GM12864 (cell line): ENCODE measurements around the gene DICER1.

Experiments
- DNase-seq: peaks from one replicate; pipeline ENCODE4 v3.0.0-alpha.2; 2011; ENCODE audit warnings: low read depth
- H3K4me3 ChIP-seq: 2 replicates; pipeline ENCODE4 v1.5.1; 2011; ENCODE audit warnings: mild to moderate bottlenecking, low read depth, low read length, control low read depth
- TF ChIP-seq, protein P1 (sequence below): IDR thresholded peaks from 2 replicates; pipeline ENCODE4 v1.5.1; 2011; ENCODE audit warnings: low read depth, mild to moderate bottlenecking, moderate library complexity, low read length, control low read depth, inconsistent platforms; ENCODE audit errors: missing control alignments

The DICER1 gene

DNA sequence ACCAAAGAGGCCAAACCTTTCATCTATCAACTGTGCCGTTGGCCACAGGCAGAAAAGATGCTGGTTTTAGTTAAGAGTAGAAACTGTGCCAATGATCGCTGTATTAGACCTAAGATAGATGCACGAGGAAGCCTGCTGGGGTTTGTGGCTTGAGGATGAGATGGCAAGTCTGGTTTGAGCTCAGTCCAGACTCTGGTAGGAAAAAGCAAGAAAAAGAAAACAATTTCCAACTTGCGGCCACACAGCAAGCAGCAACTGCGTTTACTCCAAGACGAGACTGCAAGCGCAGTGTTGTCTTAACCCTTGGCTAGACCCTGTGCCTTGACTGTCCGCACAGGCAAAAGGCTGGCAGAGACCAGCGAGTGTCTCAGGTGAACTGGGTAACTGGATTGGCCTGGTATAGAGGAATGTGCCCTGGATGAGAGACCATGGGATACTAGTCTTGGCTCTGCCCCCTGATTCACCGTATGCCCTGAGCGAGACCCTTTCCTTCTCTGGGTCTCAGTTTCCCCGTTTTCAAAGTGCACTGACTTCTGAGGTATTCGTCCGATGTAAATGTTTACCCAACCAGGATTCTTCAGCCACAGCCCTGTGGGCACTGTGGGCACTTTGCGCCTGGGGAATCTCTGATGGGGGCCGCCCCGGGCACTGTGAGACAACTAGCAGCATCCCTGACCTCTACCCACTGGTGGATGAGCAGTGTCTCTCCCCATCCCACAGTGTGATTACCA lies 113.4 kb downstream of the DICER1 start:
- no peak for DNase-seq
- TF ChIP-seq, protein P1, sequence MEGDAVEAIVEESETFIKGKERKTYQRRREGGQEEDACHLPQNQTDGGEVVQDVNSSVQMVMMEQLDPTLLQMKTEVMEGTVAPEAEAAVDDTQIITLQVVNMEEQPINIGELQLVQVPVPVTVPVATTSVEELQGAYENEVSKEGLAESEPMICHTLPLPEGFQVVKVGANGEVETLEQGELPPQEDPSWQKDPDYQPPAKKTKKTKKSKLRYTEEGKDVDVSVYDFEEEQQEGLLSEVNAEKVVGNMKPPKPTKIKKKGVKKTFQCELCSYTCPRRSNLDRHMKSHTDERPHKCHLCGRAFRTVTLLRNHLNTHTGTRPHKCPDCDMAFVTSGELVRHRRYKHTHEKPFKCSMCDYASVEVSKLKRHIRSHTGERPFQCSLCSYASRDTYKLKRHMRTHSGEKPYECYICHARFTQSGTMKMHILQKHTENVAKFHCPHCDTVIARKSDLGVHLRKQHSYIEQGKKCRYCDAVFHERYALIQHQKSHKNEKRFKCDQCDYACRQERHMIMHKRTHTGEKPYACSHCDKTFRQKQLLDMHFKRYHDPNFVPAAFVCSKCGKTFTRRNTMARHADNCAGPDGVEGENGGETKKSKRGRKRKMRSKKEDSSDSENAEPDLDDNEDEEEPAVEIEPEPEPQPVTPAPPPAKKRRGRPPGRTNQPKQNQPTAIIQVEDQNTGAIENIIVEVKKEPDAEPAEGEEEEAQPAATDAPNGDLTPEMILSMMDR: no peak
- no peak overlapping the region for H3K4me3 ChIP-seq

DNA sequence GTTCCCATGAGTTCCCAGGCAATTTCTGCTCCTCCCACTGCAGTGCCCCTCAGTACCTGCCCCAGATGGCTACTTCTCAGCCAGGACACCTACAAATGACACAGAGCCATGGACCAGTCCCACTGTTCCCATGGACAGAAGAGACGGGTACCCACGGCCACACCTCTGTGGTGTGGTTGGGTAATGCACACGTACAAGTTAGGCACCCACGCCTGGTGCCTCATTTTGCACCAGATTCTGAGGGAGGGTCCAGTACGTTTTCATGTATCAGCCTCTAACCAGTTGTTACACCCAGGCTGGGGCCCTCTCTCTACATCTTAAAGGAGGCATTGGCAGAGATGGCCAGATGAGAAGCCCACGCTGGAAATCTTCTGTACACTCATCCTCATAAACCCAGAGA lies 114.0 kb downstream of the DICER1 start:
- TF ChIP-seq, protein P1: no peak
- no peak for DNase-seq
- no peak overlapping the region for H3K4me3 ChIP-seq

DNA sequence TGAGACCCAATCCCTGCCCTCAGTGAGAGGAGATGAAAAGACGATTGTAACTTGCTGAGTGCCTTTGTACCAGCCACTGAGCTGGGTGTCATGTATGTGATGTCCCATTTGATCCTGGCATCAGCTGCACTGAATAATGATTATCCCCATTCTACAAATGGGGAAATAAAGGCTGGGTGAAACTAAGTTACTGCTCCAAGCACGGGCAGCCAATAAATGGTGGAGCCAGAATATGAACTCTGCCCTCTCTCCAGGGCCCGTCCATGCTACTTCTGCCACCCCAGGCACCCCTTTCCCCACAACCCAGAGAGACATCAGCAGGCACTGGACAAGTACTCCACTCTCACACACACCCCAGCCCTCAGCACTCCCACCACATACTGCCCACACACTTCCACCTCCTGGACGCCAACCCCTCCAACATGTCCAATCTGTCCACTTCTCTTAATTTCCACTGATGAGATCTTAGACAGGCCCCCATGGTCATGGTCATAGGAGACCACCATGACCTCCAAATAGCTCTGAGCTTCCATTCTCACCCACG lies 115.8 kb downstream of the DICER1 start:
- H3K4me3 ChIP-seq: no peak overlapping the region
- TF ChIP-seq, protein P1: no peak
- DNase-seq: no peak

DNA sequence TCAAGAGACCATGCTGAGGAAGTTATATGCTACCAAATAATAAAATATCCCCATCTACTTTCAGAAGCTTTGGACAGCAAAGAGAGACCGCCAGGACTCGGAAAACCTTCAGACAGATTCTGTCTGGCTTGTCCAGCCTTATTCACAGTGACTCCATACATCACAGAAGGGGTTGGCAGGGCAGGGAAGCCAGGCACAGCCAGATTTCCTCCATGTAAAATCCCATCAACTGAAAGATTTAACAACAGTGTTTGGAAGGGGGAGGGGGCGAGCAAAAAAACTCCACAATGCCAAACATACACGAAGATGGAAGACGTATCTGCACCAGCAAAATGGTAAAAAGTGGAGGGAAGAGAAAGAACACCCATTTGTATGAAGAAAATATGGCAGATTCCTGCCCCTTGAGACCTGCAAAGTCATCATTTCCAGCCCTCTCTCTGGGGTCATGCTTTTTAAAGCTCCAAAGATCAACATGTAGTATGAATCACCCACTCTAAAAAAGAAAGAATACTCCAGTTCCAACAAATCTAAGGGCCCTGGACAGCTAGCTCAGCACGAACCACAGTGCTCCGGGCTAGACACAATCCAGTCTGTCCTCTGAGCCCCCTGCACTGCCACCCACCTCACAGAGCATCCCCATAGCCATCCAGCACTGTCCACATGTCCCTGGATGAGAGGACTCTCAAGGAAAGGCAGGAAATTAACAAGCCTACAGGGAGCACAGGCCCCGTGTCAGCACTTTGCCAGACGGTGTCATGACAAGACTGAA lies 116.4 kb downstream of the DICER1 start:
- DNase-seq: no peak
- H3K4me3 ChIP-seq: no peak overlapping the region
- TF ChIP-seq, protein P1: no peak

DNA sequence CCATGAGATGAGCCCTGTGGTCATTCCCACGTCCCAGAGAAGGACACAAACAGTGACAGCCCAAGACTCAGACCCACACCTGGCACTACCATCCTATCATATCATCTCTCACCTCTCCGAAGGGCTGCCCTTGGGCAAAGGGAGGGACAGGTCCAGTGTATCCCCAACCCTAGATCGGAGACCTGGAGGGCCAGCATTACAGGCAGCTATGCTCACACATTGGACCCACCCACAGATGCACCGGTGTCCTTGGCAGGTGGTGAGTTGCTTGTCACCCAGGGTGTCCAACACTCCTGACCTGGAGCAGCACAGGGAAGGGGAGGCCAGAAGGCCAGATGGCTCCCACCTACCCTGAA lies 117.4 kb downstream of the DICER1 start:
- TF ChIP-seq, protein P1: no peak
- H3K4me3 ChIP-seq: no peak overlapping the region
- DNase-seq: no peak

DNA sequence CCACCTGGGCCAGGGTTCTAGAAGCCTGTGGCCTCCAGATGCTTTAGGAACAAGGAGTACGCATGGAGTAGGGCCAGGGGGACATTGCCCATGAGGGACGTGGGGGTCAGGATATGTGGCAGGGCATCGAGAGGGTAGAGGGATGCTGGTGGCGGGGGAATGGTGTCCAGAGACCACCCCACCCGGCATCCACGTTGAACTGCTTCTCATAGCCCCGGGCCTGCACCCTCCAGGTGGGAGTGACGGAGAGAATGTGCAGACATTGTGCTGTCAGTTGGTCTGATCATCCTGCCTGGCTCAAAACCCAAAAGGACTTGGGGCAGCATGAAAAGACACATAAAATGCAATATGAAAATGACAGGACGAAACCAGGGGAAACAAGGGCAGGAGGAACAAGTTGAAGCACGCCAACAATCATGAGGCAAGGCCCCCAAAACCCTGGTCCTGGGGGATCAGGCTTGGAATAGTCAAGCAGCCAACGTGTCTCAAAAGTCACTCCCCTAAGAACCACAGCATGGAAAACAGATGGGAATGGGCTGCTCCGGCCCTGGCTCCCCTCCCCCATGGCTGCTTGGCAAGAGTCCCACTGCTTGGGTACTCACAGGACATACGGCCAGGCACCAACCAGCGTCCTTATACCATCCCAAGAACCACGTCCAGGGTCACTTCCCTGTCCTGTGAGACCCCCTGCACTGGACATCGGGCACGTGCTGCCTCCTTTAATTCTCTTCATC lies 117.9 kb downstream of the DICER1 start:
- TF ChIP-seq, protein P1: no peak
- DNase-seq: no peak
- H3K4me3 ChIP-seq: no peak overlapping the region
